ENCODE measurements around the gene ADCY10. TPM values are rescaled to one million over a fixed set of nuclear protein-coding genes. Genes with fewer than 3 reads are reported as not detected.

ADCY10 gene
- total and polyA plus RNA-seq, 9 of the 15 experiments (the other 6 are each of a cell fraction or from before 2014, with no cell fraction given) = 0.08 to 0.86 (median 0.22) TPM

- peak; percentile 34; the same call in 1 of the 2 replicates for TF ChIP-seq CBFA2T3 (IDR thresholded peaks at IDR 0.05)
- peak; percentile 28; the same call in 1 of the 2 replicates for TF ChIP-seq CHCHD3 (CRISPR knock-in tag; IDR thresholded peaks at IDR 0.05)
- no peak for TF ChIP-seq XRCC3 (IDR thresholded peaks at IDR 0.05)
- peak; percentile 85; the same call in 1 of the 2 replicates for TF ChIP-seq NBN (IDR thresholded peaks at IDR 0.05; ENCODE audit: low read depth)
- TF ChIP-seq, protein P1, sequence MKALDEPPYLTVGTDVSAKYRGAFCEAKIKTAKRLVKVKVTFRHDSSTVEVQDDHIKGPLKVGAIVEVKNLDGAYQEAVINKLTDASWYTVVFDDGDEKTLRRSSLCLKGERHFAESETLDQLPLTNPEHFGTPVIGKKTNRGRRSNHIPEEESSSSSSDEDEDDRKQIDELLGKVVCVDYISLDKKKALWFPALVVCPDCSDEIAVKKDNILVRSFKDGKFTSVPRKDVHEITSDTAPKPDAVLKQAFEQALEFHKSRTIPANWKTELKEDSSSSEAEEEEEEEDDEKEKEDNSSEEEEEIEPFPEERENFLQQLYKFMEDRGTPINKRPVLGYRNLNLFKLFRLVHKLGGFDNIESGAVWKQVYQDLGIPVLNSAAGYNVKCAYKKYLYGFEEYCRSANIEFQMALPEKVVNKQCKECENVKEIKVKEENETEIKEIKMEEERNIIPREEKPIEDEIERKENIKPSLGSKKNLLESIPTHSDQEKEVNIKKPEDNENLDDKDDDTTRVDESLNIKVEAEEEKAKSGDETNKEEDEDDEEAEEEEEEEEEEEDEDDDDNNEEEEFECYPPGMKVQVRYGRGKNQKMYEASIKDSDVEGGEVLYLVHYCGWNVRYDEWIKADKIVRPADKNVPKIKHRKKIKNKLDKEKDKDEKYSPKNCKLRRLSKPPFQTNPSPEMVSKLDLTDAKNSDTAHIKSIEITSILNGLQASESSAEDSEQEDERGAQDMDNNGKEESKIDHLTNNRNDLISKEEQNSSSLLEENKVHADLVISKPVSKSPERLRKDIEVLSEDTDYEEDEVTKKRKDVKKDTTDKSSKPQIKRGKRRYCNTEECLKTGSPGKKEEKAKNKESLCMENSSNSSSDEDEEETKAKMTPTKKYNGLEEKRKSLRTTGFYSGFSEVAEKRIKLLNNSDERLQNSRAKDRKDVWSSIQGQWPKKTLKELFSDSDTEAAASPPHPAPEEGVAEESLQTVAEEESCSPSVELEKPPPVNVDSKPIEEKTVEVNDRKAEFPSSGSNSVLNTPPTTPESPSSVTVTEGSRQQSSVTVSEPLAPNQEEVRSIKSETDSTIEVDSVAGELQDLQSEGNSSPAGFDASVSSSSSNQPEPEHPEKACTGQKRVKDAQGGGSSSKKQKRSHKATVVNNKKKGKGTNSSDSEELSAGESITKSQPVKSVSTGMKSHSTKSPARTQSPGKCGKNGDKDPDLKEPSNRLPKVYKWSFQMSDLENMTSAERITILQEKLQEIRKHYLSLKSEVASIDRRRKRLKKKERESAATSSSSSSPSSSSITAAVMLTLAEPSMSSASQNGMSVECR (CRISPR knock-in tag; IDR thresholded peaks at IDR 0.05) = peak; percentile 62; the same call in 1 of the 2 replicates
- peak in 1 of 2 experiments; percentile 77; a peak in 2 of 4 replicates for TF ChIP-seq TRIM24 (IDR thresholded peaks at IDR 0.05)
- 0 out of 2 replicates have a peak, but pooled peaks have one; percentile 50 for TF ChIP-seq ZNF644 (tag; IDR thresholded peaks at IDR 0.05; ENCODE audit: low read depth)
- no peak for TF ChIP-seq MCM2 (IDR thresholded peaks at IDR 0.05; ENCODE audit: low read depth)
- TF ChIP-seq, protein P2, sequence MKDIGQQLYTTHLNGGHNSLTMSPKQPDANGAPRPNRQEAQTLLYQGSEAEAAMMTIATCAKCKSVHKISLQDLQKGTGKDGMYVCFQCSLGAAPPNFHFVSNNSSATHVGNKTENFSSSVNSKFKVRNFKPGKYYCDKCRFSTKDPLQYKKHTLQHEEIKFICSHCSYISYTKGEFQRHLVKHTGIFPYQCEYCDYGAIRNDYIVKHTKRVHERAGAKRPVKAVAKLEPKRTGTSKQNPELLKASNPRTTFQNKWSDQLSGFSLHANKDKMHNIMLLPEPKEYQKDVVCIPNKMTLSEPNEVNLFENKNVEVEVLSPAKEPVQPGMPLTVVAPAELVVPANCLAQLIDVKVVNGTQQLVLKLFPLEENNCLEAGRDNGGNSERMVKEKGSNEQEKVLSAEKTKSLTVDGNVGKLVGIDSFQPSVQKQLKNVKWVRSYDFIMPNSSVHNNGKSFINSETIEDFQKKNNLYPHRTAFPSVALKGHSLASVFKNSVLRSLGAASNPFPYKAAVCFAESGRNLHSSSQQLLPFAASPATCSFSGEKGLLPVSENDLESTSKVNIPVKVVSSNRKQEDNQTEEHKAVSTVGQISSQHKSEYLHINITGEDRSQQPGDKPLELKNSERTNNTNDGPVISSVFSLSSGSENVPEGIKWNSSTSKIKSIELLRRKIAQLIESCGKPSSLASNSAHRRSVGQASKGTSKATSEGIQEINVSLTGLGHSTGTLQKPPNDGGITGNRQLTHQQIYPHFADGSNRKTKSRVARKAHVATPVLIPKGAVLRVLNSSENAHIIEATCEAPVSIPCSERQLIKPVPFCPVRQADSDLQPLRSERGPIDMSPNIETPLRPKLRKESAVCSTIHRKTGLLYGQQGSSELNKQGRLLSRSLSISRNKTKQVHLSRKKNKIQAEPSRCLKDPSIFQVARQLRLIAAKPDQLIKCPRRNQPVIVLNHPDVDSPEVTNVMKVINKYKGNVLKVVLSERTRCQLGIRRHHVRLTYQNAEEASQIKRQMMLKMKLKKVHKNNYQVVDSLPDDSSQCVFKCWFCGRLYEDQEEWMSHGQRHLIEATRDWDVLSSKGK (CRISPR knock-in tag; IDR thresholded peaks at IDR 0.05) = no peak
- TF ChIP-seq, protein P3, sequence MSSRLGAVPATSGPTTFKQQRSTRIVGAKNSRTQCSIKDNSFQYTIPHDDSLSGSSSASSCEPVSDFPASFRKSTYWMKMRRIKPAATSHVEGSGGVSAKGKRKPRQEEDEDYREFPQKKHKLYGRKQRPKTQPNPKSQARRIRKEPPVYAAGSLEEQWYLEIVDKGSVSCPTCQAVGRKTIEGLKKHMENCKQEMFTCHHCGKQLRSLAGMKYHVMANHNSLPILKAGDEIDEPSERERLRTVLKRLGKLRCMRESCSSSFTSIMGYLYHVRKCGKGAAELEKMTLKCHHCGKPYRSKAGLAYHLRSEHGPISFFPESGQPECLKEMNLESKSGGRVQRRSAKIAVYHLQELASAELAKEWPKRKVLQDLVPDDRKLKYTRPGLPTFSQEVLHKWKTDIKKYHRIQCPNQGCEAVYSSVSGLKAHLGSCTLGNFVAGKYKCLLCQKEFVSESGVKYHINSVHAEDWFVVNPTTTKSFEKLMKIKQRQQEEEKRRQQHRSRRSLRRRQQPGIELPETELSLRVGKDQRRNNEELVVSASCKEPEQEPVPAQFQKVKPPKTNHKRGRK (tag; IDR thresholded peaks at IDR 0.05) = no peak
- TF ChIP-seq ZNF175 (CRISPR knock-in tag; IDR thresholded peaks at IDR 0.05; ENCODE audit: low read depth) = peak; percentile 18; the same call in 1 of the 2 replicates
- no peak for TF ChIP-seq HMGXB4 (CRISPR knock-in tag; IDR thresholded peaks at IDR 0.05)
- TF ChIP-seq ZBTB33 (CRISPR knock-in tag; IDR thresholded peaks at IDR 0.05) = no peak
Measured at GRCh38 chr1:167819849-167820683, 93.9 kb downstream of the ADCY10 start (continued).
